ENCODE results near the gene TAS1R2.
A peak's percentile ranks its signal among the peaks of the same experiment; 100 is the strongest.

Gene TAS1R2

DNA sequence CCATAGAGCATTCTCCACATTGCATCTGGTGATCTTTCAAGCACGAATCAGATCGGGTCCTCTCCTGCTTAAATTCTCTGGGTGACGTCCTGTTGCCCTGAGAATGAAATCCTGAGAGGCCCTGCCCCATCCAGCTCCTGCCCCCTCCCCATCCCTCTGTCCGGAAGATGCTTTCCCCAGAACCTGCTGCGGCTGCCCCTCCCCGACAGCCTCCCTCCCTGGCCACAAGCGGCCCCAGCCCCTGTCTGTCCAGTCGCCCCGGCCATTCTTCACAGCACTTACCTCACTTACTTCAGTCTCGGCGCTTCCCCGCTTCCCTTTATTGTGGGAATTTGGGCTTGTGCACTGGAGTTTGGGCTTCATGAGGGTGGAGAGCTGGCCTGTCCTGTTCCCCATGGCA is 40.3 kb downstream of the TAS1R2 start:
- DNase-seq: no peak

DNA sequence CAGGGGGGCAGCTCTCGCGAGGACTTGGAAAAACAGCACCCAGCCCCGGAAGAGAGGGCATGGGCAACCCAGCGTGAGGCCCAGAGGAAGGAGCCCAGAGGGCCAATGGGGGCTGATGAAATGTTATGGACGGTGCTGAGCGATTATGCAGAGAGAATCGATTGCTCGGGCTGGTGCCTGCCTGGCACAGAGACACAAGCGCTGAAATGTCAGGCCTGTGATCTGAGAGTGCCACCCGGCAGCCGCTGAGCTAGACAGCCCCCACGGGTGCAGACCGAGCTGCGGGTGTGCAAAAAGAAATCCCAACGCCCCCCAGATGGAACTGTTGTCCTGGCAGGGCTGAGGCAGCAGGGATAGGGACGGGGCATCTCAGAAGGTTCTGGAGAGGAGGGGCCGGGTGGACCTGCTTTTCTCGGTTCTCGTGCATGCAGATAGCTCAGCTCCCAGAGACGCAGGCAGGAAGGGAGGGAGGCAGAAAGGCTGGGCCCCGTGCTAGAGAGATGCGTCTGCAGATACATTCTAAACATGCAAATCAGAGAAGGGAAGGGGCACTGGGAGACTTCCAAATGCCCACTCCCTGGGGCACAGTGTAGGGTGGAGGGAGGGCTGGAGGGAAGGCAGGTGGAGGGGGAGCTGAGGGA is 41.5 kb downstream of the TAS1R2 start:
- no peak for DNase-seq

DNA sequence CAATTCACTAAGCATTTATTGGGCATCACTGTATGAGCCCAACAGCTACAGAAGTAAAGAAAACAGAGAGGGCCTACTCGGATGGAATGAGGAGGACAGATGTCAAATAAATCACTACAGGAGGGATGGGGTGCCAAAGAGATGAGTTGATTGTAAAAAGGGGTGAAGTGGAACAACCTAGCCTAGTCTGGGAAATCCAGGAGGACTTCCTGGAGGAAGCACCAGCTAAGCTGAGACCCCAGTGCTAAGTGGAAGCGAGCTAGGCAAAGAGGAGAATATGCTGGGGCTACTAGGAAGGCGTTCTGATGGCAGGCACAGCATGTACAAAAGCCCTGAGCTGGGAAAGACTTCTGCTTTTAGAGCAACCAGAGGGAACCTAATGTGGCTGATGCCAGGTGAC is 42.1 kb downstream of the TAS1R2 start:
- DNase-seq: no peak

DNA sequence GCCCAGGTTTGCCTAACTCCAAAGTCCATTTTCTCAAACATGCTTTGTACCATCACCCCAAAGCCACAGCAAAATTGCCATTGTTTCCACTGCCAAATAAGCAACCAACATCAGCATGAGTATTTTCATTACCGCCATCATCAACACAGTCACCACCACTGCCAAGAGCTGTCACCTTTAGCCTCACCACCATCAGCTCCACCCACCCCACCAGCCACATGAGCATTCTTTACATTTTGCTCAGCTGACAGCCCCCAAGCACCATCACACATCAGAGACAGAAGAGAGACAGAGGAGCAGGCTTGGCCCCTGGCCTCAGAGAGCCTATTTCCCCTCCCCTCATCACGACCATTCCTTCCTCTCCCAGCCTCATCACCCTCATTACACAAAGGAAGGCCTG is 42.7 kb downstream of the TAS1R2 start:
- DNase-seq: no peak

DNA sequence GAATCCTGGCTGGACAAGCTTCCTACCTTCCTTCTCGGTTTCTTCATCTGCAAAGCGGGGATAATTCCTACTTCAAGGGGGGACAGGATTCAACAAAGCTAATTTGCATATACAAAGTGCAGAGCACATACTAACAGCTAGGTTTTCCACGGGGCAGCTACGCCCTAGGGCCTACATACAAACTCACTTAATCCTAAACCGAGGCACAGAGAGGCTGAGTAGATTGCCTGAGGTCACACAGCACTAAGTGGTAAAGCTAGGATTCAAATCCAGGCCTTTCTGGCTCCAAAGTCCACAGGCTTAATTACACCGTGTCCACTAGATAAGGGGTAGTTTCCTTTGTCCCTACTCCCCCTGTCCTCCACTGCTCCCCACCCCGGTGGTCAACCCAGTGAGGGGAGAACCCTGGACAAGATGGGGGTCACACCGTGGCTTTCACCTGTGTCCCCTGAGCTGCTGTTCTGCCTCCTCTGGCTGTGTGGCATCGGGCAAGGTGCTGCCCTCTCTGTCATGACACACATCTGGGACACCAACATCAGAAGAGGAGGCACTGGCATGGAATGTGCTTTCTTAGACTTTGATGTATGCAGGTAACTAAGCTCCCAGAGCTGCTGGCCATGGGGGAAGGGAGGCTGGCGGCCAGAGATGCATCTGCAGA is 44.5 kb downstream of the TAS1R2 start:
- DNase-seq: no peak

DNA sequence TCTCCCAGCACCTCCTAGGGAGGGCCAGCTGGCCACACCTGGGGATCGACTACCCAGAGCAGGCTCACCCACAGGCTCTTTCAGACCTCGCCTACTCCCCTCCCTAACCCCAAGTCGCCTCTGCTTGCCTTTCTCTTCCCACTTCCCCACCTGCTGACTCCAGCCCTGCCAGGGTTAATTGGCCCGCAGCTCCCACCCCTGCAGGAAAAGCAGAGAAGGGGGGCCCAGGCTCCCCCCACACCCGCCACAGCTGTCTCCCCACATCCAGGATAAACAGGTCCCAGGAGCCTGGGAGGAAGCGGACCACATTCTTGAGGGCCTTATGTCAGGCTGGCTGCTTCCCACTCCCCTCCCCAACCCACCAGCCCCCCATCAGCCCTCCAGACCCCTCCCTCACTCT is 45.0 kb downstream of the TAS1R2 start:
- no peak for DNase-seq

DNA sequence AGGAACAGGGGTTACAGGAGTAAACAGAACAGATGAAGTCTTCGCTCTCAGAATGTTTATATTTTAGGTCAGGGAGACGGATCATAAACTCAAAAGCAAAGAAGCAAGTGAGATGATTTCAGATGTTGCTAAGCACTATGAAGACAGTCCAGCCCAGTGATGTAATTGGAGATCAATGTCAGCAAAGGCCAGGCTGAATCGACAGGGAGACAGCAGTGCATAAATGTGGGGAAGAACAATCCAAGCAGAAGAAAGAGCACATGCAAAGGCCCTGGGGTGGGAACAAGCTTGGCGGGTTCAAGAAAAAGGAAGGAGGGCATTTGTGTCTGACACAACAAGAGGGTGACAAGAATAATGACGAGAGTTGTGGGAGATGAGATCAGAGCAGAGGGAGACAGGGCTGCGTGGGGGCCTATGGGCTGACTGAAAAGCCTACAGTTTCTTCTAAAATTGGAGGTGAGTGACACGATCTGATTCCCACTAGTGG is 47.0 kb downstream of the TAS1R2 start:
- no peak for DNase-seq

DNA sequence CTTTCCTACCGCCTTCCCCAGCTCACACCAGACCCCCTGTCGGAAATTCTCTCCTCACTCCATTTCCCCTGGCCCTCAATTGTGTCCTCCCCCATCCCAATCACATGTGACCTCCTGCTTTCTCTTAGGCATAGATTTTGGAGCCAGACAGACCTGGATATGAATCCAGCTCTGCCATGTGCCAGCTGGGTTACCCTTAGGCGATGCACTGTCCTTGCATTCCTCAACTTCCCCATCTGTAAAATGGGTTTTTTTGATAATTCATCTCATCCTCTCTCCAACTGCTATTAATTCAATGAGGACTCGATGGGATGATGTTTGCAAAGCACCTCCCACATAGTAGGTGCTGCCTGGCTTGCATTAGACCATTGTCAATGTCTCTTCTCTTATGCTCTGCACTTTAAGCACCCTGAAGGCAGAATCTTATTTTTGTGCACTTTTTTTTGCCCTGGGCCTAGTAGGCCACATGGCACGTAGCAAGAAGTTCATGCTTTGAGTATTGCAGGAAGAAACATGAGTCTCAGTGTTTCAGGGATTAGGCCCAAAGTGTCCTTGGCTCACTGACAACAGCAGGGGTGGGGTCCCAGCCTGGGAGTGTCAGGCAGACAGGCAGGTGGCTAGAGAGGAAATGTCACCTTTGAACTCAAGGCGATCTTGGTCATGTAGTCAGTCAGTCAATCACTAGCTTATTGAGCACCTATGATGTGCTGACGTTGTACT is 47.6 kb downstream of the TAS1R2 start:
- DNase-seq: no peak

DNA sequence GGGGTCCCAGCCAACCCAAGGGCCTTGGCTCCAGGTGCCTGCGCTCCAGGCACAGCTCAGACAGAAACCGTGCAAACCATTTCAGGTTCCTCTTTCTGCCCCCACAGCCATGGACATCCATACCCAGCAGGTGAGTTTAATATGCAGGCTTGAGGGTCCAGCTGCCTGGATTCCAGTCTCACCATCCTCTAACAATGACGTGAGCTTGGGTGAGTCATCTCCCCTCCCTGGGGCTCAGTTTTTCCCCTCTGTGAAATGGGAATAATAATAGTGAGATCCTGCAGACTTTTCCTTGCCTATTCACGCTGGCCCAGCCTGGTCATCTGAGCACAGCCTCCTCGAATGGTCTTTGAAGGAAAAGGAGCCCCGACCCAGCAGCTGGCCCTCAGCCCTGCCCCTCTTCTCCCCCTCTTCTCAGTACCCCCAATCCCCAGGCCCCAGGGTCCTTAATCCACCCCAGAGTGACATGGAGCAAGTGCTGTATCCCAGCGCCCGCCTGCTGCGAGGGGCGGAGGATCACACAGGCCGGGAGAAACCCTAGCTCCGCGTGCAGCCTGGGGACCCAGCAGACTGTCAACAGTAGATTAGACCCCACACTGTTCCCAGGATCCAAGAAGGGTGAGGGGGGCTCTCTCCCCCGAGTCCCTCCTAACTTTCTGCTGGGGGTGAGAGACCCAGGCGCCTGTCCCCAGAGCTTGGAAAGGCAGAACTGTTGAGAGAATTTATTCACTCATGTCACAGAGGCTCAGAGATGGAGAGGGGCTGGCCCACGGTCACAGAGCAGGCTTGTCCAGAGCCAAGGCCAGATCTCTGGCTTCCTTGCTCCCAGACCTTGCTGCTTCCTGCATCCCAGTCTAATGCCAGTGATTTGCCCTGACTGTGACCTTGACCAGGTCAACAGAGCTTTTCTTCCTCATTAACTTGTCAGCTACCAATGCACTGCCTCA is 49.2 kb downstream of the TAS1R2 start:
- no peak for DNase-seq

DNA sequence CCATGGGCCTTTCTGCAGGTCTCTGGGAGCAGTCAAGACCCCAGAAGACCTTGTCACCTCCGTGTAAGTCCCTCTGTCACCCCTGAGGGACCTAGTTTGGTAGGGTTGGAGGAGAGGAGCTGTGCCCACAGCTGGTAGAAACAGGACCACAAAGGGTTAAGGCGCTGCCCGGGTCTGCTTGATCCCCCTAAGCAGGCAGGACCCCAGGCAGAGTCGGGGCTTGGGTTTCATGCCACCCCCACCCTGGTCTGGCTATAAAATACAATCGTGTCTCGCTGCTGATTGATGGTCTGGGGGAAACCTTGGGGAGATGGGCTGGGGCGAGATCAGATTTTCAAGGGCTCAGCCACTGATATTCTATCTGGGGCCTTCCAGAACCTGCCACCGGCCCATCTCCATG is 50.9 kb downstream of the TAS1R2 start:
- DNase-seq: no peak

DNA sequence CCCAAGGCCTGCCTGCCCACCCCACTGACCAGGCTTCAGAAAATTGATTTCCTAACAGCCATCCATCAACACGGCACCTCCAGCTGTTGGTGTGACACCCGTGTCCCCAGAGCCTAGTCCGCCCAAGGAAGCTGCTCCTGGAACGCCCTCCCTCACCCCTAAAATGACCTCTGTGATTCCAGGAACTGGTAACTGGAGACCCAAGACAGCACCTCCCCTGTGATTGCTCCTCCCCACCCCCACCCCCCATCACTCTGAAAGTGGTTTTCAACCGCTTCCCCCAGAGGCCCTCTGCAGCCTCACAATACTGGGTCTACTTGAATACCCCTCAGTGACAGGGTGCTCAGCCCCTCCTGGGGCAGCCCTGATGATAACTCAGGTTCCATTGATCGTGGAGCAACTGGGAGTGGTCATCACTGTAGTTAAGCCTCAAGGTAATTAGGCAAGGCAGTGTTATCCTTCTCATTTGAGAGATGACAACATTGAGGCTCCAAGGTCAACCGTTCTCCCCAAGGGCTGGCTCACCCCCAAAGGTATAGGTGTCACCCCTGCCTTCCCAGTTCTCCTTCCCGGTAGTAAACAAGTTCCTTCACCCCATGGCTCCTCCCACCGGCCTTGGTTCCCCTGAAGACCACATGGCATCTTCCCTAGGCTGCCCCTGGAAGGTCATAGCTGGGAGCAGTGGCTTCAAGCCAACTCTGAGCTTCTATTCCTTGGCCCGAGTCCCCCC is 52.0 kb downstream of the TAS1R2 start:
- DNase-seq: no peak

DNA sequence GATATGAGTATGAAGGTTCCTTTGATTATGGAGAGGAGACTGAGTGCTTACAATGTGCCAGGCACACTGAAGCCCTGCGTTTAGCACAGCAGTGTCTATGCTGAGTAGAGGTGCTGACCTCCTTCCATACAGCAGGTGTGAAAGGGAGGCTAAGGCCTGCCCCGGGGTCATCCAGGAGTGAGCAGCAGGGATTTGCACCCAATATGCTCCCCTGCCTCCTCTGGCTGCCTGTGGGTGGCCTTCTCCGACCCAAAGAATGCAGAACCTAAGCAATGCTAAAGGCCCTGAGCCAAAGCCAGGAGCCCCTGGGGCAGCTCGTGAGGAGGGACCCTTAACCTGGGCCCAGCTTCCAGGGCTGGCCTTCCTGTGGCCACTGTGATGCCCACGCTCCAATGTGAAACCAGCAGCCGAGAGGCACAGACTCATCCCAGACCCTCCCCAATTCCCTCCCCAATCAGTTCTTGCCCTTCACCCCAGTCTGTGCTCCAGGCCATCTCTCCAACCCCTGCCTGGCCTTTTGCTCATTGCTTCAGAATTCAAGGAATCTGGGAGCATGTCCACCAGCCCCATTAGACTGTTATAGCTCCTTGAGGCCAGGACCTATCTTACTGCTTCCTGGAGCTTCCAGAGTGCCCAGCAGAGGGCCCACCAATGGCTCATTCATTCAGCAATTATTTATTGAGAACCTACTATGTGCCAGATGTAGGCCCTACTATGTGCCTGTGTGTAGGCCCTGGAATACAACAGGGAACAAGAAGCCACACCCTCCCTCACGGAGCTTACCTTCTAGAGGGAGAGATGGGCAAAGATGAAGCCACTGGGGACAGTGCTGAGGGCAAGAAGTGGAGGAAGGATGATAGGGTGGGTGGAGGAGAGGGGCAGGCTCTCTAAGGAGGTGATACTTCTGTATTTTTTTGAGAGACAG is 53.3 kb downstream of the TAS1R2 start:
- no peak for DNase-seq

DNA sequence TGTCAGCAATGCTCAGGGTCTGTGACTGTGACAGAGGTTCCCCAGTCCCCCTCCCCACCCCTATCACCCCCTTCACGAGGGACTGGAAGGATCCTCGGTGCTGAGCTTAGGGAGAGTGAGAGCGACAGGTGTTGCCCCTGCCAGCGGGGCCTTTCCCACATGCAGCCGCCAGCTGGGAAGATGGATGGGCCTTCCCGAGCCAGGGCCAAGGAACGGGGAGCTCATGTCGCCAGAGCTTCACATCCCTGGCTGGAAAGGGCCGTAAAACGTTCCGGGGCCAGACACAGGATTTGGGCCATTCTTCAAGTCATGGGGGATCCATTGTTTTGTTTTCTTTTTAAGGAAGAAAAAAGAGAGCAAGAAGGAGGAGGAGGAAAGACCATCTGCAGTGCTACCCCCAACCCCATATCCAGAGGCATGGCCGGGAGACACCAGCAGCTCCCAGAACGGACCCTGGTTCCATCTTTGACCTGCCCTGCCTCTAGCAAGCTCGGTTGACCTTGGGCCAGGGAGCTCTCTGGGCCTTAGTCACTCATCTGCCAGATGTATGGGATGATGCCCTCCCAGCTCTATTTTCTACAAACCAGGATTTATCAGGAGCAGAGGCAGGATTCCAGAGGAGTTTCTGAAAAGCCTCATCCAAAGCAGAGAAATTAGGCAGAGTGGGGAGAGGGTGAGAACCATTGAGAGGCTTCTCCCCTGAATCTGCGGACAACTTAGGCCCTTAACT is 54.1 kb downstream of the TAS1R2 start:
- no peak for DNase-seq

DNA sequence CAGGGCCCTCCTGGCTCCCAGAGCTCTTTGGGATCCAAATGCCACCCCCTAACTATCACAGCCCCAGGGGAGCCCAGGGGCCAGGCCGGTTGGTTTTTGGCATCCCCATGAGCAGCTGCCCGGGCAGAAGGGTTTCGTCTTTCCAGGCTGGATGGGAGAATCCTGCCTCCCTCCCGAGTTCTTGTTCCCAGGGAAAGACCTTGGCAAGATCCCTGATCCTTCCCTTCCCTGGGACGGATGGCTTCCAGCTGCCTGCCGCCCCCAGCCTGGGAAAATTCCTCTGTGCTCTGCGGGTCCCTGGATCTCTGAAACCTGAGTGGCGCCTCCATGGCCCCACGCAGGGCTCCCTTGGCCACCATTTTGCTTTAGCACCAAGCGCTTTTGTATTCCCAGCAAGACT is 55.6 kb downstream of the TAS1R2 start:
- DNase-seq: no peak

DNA sequence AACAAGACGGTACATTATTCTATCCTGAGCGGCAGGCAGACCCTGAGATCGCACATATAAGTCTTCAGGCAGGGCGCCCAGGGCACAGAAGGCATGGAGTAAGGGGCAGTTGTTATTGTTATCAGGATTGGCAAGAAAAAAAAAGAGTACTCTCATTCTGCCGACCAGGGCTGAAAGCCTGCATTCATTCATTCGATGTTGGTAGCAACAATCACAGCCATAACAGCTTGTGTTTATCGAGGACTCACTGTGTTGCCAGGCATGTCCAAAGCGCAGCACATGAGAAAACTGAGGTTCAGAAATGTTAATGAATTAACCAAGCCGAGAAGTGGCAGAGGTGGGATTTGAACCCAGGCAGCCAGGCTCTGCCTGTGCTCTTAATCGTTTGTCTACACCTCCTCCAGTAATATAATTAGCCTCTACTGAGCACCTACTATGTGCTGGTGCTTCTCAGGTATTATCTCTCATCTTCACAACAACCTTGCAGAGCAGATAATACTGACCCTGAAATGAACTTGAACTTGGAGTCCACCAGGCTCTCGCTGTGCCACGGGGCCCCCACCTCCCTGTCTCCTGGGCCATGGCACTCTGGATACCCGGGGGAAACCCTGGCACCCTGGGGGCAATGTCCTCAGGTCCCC is 56.2 kb downstream of the TAS1R2 start:
- peak; percentile 11 for DNase-seq

DNA sequence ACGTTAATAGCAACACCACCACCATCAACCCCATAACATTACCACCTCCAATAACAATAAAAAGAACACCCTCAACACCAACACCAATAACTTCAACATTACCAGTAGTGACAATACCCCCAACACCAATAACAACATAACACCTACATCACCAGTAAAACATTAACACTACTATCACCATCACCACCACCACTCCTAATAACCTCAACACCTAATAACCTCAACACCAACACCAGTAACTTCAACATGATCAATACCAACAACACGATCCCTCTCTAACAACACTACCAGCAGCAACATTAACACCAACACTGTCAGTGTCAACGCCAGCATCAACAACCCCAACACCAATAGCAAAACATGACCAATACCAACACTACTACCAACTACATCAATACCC is 57.2 kb downstream of the TAS1R2 start:
- no peak for DNase-seq

DNA sequence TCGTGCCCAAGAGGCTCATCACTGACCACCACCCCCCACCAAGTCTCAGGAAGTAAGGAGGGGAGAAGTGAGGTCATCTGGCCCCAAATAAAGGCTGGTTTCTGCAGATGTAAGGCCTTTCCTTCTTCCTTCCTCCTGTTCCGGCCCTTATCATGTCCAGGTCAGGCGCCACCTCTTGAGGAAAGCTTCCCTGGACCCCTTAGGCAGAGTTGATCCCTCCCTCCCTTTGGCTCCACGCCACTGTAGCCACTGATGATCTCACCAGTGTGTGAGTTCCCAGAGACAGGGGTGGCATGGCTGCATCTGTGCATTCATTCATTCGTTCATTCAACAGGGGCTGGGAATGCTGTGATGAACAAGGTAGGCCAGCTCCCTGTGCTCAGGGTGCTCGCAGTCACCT is 59.2 kb downstream of the TAS1R2 start:
- DNase-seq: no peak

DNA sequence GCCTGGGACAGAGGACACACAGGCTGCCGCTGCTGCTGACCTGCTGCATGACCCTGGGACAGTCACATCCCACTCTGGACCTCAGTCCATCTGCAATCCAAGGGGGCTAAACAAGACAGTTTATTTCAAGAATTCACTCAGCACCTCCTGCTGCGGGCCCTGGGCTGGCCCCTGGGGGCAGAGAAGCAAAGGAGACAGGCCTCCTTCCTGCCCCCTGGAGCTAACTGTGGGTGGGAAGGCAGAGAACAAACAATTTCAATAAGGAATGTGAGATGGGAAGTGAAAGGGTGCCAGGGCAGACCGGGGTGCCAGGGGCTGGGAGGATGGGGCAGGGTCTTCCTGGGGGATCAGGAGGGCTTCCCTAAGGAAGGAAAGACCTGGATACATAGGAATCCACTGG is 60.0 kb downstream of the TAS1R2 start:
- no peak for DNase-seq

DNA sequence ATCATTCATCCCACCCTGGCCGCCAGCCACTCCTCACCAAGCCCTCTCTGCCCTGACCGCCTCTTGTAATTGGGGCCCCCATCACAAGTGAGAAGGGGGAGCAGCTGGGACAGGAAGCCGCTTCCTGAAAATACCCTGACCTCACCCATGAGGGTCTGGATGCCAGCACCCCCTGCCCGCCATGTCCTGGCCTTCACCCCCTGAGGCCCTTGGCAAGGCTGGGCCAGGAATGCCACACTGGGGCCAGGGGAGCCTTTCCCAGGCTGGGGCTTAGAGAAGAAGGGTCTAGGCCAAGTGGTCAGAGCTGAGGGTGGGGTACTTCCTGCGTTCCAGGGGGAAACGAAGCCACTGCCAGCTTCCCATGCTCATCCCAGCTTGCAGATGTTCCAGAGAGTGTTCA is 60.5 kb downstream of the TAS1R2 start:
- DNase-seq: no peak

DNA sequence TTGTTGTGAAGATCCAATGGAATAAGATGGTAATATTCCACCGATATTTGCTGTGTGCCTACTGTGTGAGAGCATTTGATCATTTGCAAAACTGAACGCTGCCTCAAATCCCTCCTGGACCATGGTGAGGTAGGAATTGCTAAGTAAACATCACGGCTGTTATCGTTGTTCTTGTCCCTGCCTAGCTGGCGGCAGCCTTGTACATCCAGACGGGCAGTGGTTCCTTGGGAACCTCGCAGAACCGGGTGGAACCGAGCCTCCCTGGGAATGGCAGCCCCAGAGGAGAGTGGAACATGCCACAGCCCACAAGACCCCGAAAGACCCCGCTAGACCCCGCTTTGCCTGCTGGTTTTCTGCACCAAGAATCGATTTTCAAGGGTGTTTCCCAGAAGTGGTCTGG is 60.9 kb downstream of the TAS1R2 start:
- no peak for DNase-seq

Measured in NCI-H1694 (cell line).